ENCODE results near the gene ADD1.
"Not testable (repeated sequence)": the region's sequence is repeated elsewhere in the genome, so short reads cannot be mapped to it uniquely, and the experiment has no call there.

ADD1 gene

GRCh38 chr4:2937986-2938385 is 94.3 kb downstream of the ADD1 start:
- DNase-seq: no peak

GRCh38 chr4:2938411-2938810 is 94.8 kb downstream of the ADD1 start:
- not testable (repeated sequence) for DNase-seq

GRCh38 chr4:2938906-2939305 is 95.3 kb downstream of the ADD1 start:
- no peak for DNase-seq

- no peak for DNase-seq
These were observed 96.0 kb downstream of the ADD1 start for GRCh38 chr4:2939383-2940243.

GRCh38 chr4:2940267-2941137 is 96.9 kb downstream of the ADD1 start:
- DNase-seq: no peak

GRCh38 chr4:2941138-2942036 is 97.7 kb downstream of the ADD1 start:
- no peak for DNase-seq

GRCh38 chr4:2942037-2942531 is 98.4 kb downstream of the ADD1 start:
- DNase-seq: no peak

- no peak for DNase-seq
These were observed 99.1 kb downstream of the ADD1 start for GRCh38 chr4:2942532-2943363.

GRCh38 chr4:2943364-2944090 is 99.9 kb downstream of the ADD1 start:
- no peak for DNase-seq

- no peak for DNase-seq
These were observed 100.4 kb downstream of the ADD1 start for GRCh38 chr4:2944091-2944482.

- DNase-seq: no peak
These were observed 101.2 kb downstream of the ADD1 start for GRCh38 chr4:2944586-2945526.

GRCh38 chr4:2945619-2946604 is 102.3 kb downstream of the ADD1 start:
- not testable (repeated sequence) for DNase-seq

GRCh38 chr4:2946812-2947600 is 103.4 kb downstream of the ADD1 start:
- no peak for DNase-seq

GRCh38 chr4:2947926-2948325 is 104.3 kb downstream of the ADD1 start:
- DNase-seq: no peak

GRCh38 chr4:2948895-2949781 is 105.5 kb downstream of the ADD1 start:
- DNase-seq: no peak

GRCh38 chr4:2949782-2950125 is 106.1 kb downstream of the ADD1 start:
- DNase-seq: no peak
